GM21737 (cell line): ENCODE results near the gene PMEPA1.

Source experiments
- ATAC-seq: cut with Tn5 transposase; IDR thresholded peaks from one replicate; pipeline ENCODE4 v1.9.1; 2021; ENCODE audit warnings: mild to moderate bottlenecking, moderate library complexity; ENCODE audit not compliant: unreplicated experiment

PMEPA1 gene

GRCh38 chr20:57680131-57680716 is 29.6 kb downstream of the PMEPA1 start:
- ATAC-seq, result peak; percentile 54

- ATAC-seq, result no peak
These were observed 30.7 kb downstream of the PMEPA1 start for GRCh38 chr20:57679113-57679512.

GRCh38 chr20:57678340-57678739 is 31.5 kb downstream of the PMEPA1 start:
- ATAC-seq, result no peak

GRCh38 chr20:57677584-57677982 is 32.2 kb downstream of the PMEPA1 start:
- ATAC-seq, result no peak

- ATAC-seq, result no peak
These were observed 32.9 kb downstream of the PMEPA1 start for GRCh38 chr20:57676589-57677583.

- no peak for ATAC-seq
These were observed 34.0 kb downstream of the PMEPA1 start for GRCh38 chr20:57675773-57676172.

GRCh38 chr20:57672953-57673575 is 36.8 kb downstream of the PMEPA1 start:
- no peak for ATAC-seq

GRCh38 chr20:57672164-57672563 is 37.7 kb downstream of the PMEPA1 start:
- ATAC-seq, result no peak

- ATAC-seq, result no peak
These were observed 38.2 kb downstream of the PMEPA1 start for GRCh38 chr20:57671662-57672061.

GRCh38 chr20:57671072-57671391 is 38.8 kb downstream of the PMEPA1 start:
- no peak for ATAC-seq

- no peak for ATAC-seq
These were observed 39.3 kb downstream of the PMEPA1 start for GRCh38 chr20:57670288-57671071.

GRCh38 chr20:57669632-57670031 is 40.2 kb downstream of the PMEPA1 start:
- no peak for ATAC-seq

GRCh38 chr20:57667924-57668782 is 41.7 kb downstream of the PMEPA1 start:
- ATAC-seq, result no peak

GRCh38 chr20:57667388-57667787 is 42.4 kb downstream of the PMEPA1 start:
- no peak for ATAC-seq

- no peak for ATAC-seq
These were observed 43.0 kb downstream of the PMEPA1 start for GRCh38 chr20:57666834-57667157.

GRCh38 chr20:57666106-57666833 is 43.5 kb downstream of the PMEPA1 start:
- no peak for ATAC-seq

- ATAC-seq, result no peak
These were observed 44.2 kb downstream of the PMEPA1 start for GRCh38 chr20:57665589-57665971.

GRCh38 chr20:57664924-57665588 is 44.8 kb downstream of the PMEPA1 start:
- no peak for ATAC-seq

GRCh38 chr20:57664476-57664875 is 45.3 kb downstream of the PMEPA1 start:
- ATAC-seq, result no peak
